GM12891 (cell line): ENCODE measurements around the gene USP6NL.

Experiments
- PAX5 ChIP-seq: IDR thresholded peaks from 2 replicates; pipeline ENCODE4 v1.6.1; 2011; ENCODE audit warnings: low read length, moderate library complexity, mild to moderate bottlenecking; ENCODE audit not compliant: insufficient read depth, severe bottlenecking
- POLR2A ChIP-seq: IDR thresholded peaks from 2 replicates; pipeline ENCODE4 v1.6.1; 2011; ENCODE audit warnings: low read depth, low read length, control low read depth
- POLR2AphosphoS5 ChIP-seq: IDR thresholded peaks from 2 replicates; pipeline ENCODE4 v1.6.1; 2011; ENCODE audit warnings: low read depth, low read length, control low read depth

DNA sequence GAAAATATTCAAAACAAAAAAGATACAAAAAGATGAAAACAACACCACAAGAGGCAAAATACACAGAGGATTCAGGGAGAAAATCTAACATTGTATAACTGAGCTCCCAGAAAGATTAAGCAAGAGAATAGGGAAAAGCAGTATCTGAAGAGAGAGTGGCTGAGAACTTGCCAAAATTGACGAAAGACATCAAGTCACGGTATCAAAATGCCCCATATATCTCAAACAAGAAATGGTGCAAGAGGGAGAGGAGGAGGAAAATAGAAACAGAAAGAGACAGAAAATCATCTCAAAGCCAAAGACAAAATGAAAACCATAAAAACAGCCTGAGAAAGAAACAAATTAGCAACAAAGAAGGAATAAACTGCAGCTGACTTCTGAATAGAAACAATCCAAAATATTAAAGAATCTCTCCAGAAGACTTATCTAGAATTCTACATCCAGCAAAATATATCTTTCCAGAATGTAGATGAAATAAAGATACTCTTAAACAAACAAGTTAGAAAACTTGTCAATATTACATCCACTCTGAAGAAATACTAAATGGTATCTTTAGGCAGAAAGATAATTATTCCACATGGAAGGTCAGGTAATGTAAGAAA, 5.5 kb downstream of the USP6NL start:
- TF ChIP-seq PAX5 (no peak), POLR2AphosphoS5 (no peak), POLR2A (no peak)
